NOMO-1 treated with dmso at 0.1 percent for 144 hours (cell line): ENCODE results near the gene ARHGAP18.
A peak's percentile ranks its signal among the peaks of the same experiment; 100 is the strongest.

Experiments
- DNase-seq: peaks from one replicate; lab custom pipeline; 2025; ENCODE audit not compliant: unreplicated experiment; lab: John Stamatoyannopoulos, UW

ARHGAP18 gene

GRCh38 chr6:129645830-129646579 is 64.0 kb downstream of the ARHGAP18 start:
- DNase-seq, result no peak

GRCh38 chr6:129645106-129645829 is 64.7 kb downstream of the ARHGAP18 start:
- DNase-seq, result no peak

GRCh38 chr6:129644567-129645015 is 65.4 kb downstream of the ARHGAP18 start:
- DNase-seq, result no peak

GRCh38 chr6:129643968-129644367 is 66.0 kb downstream of the ARHGAP18 start:
- DNase-seq, result no peak

GRCh38 chr6:129643176-129643575 is 66.8 kb downstream of the ARHGAP18 start:
- no peak for DNase-seq

- no peak for DNase-seq
These were observed 67.7 kb downstream of the ARHGAP18 start for GRCh38 chr6:129642322-129642721.

GRCh38 chr6:129641344-129641743 is 68.6 kb downstream of the ARHGAP18 start:
- DNase-seq, result no peak

- no peak for DNase-seq
These were observed 71.3 kb downstream of the ARHGAP18 start for GRCh38 chr6:129638686-129639085.

GRCh38 chr6:129638055-129638684 is 71.8 kb downstream of the ARHGAP18 start:
- DNase-seq, result no peak

GRCh38 chr6:129637340-129638054 is 72.5 kb downstream of the ARHGAP18 start:
- DNase-seq, result peak; percentile 22

GRCh38 chr6:129635396-129636130 is 74.4 kb downstream of the ARHGAP18 start:
- no peak for DNase-seq

- DNase-seq, result no peak
These were observed 75.4 kb downstream of the ARHGAP18 start for GRCh38 chr6:129634411-129635230.

GRCh38 chr6:129633529-129633928 is 76.4 kb downstream of the ARHGAP18 start:
- DNase-seq, result no peak

GRCh38 chr6:129632172-129632613 is 77.8 kb downstream of the ARHGAP18 start:
- no peak for DNase-seq

GRCh38 chr6:129631070-129631469 is 78.9 kb downstream of the ARHGAP18 start:
- no peak for DNase-seq

GRCh38 chr6:129630596-129630995 is 79.4 kb downstream of the ARHGAP18 start:
- no peak for DNase-seq

GRCh38 chr6:129628101-129628815 is 81.7 kb downstream of the ARHGAP18 start:
- DNase-seq, result no peak

GRCh38 chr6:129624488-129624887 is 85.5 kb downstream of the ARHGAP18 start:
- no peak for DNase-seq
